ENCODE results near the gene ASCC3.

- TF ChIP-seq CTCF (IDR thresholded peaks at IDR 0.05) (no peak), EP300 (IDR thresholded peaks at IDR 0.05) (no peak)
These were observed 314.6 kb downstream of the ASCC3 start for GRCh38 chr6:100566563-100566962.

Measured in tibial nerve (tissue), 4 donors.